SIG-M5 treated with dmso at 0.1 percent for 504 hours (cell line): ENCODE data around the gene GJC1.

Experiments used
- DNase-seq: peaks from one replicate; lab custom pipeline; 2025; ENCODE audit not compliant: unreplicated experiment; lab: John Stamatoyannopoulos, UW

Gene GJC1

GRCh38 chr17:44829523-44830358 lies at the start of gene GJC1:
TSS of gene GJC1 (minus strand) at chr17:44830287. CDS start at chr17:44805817, 24,470 bp downstream.
- no peak for DNase-seq

GRCh38 chr17:44879376-44879775 lies 49.3 kb upstream of the GJC1 start:
- no peak for DNase-seq

GRCh38 chr17:44878627-44879221 lies 48.6 kb upstream of the GJC1 start:
- DNase-seq: peak; percentile 42

GRCh38 chr17:44877121-44877520 lies 47.0 kb upstream of the GJC1 start:
- no peak for DNase-seq

GRCh38 chr17:44875761-44876160 lies 45.7 kb upstream of the GJC1 start:
- no peak for DNase-seq

- DNase-seq: no peak
Measured at GRCh38 chr17:44872131-44872768, 42.2 kb upstream of the GJC1 start.

- DNase-seq: no peak
Measured at GRCh38 chr17:44871556-44871955, 41.5 kb upstream of the GJC1 start.

GRCh38 chr17:44867841-44868240 lies 37.8 kb upstream of the GJC1 start:
- DNase-seq: no peak

- no peak for DNase-seq
Measured at GRCh38 chr17:44865931-44866330, 35.8 kb upstream of the GJC1 start.

- peak; percentile 71 for DNase-seq
Measured at GRCh38 chr17:44865231-44865660, 35.2 kb upstream of the GJC1 start.

GRCh38 chr17:44864831-44865230 lies 34.7 kb upstream of the GJC1 start:
- no peak for DNase-seq

GRCh38 chr17:44863061-44863918 lies 33.2 kb upstream of the GJC1 start:
- DNase-seq: no peak

GRCh38 chr17:44862278-44862914 lies 32.3 kb upstream of the GJC1 start:
- no peak for DNase-seq

- no peak for DNase-seq
Measured at GRCh38 chr17:44859701-44860100, 29.6 kb upstream of the GJC1 start.

GRCh38 chr17:44854192-44854591 lies 24.1 kb upstream of the GJC1 start:
- no peak for DNase-seq

GRCh38 chr17:44850612-44851011 lies 20.5 kb upstream of the GJC1 start:
- no peak for DNase-seq

- DNase-seq: no peak
Measured at GRCh38 chr17:44850025-44850424, 19.9 kb upstream of the GJC1 start.

GRCh38 chr17:44848961-44849489 lies 18.9 kb upstream of the GJC1 start:
- no peak for DNase-seq

- DNase-seq: no peak
Measured at GRCh38 chr17:44848257-44848795, 18.2 kb upstream of the GJC1 start.

- no peak for DNase-seq
Measured at GRCh38 chr17:44847586-44847985, 17.5 kb upstream of the GJC1 start, which contains the start of gene HIGD1B. TSS of gene HIGD1B (plus strand) at chr17:44847883. CDS start at chr17:44848153, 270 bp downstream.
